Activated CD4-positive, alpha-beta T cell treated with anti-CD3 and anti-CD28 coated beads for 36 hours (primary cell): ENCODE data around the gene ESF1. TPM values are rescaled to one million over a fixed set of nuclear protein-coding genes. Genes with fewer than 3 reads are reported as not detected.

Experiments
- ATAC-seq: fragments of 200-7000 bp; cut with Tn5 transposase; one replicate; pipeline ENCODE4 v1.10.0; 2021; ENCODE audit warnings: mild to moderate bottlenecking, moderate library complexity
- CTCF ChIA-PET: fragments of 350-600 bp; sonication (Branson Sonifier 250); formaldehyde crosslinking; loops from one replicate; lab custom pipeline; 2021; ENCODE audit warnings: antibody characterized with exemption; lab: Charles Lee
- POLR2A ChIA-PET: fragments of 350-600 bp; sonication (Branson Sonifier 250); formaldehyde crosslinking; loops from one replicate; lab custom pipeline; 2021; ENCODE audit warnings: antibody characterized with exemption, inconsistent platforms; lab: Charles Lee
- DNase-seq: peaks from one replicate; pipeline ENCODE4 v3.0.0-alpha.2; 2020
- H3K27ac Mint-ChIP-seq: one replicate; pipeline ENCODE4 v1.8.0; 2021; ENCODE audit warnings: mixed read lengths
- H3K27me3 Mint-ChIP-seq: one replicate; pipeline ENCODE4 v1.8.0; 2021; ENCODE audit warnings: mixed read lengths
- H3K36me3 Mint-ChIP-seq: one replicate; pipeline ENCODE4 v1.8.0; 2021; ENCODE audit warnings: low read depth, mixed read lengths
- H3K4me1 Mint-ChIP-seq: one replicate; pipeline ENCODE4 v1.8.0; 2021; ENCODE audit warnings: mixed read lengths
- H3K4me3 Mint-ChIP-seq: one replicate; pipeline ENCODE4 v1.8.0; 2021; ENCODE audit warnings: mild to moderate bottlenecking, moderate library complexity, mixed read lengths
- H3K9me3 Mint-ChIP-seq: one replicate; pipeline ENCODE4 v1.8.0; 2021; ENCODE audit warnings: low read depth, mixed read lengths
- intact Hi-C, 2 experiments: fragments of 100-400 bp; cut with DNase I in 1 of 2; cut with micrococcal nuclease in 1 of 2; formaldehyde crosslinking; loops; one replicate each; pipeline versions ENCODE4 v1.14.2 to v1.15.1; 2022 to 2024; cut with DNase I, micrococcal nuclease
- total RNA-seq, 2 experiments: library from RNA; stranded (reverse); gene quantifications; one replicate each; pipeline ENCODE4 v1.2.3, GENCODE V29; 2021

ESF1 gene, protein sequence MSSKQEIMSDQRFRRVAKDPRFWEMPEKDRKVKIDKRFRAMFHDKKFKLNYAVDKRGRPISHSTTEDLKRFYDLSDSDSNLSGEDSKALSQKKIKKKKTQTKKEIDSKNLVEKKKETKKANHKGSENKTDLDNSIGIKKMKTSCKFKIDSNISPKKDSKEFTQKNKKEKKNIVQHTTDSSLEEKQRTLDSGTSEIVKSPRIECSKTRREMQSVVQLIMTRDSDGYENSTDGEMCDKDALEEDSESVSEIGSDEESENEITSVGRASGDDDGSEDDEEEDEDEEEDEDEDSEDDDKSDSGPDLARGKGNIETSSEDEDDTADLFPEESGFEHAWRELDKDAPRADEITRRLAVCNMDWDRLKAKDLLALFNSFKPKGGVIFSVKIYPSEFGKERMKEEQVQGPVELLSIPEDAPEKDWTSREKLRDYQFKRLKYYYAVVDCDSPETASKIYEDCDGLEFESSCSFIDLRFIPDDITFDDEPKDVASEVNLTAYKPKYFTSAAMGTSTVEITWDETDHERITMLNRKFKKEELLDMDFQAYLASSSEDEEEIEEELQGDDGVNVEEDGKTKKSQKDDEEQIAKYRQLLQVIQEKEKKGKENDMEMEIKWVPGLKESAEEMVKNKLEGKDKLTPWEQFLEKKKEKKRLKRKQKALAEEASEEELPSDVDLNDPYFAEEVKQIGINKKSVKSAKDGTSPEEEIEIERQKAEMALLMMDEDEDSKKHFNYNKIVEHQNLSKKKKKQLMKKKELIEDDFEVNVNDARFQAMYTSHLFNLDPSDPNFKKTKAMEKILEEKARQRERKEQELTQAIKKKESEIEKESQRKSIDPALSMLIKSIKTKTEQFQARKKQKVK
- total RNA-seq: 10 to 100 TPM; 22.0 to 23.1 TPM

DNA sequence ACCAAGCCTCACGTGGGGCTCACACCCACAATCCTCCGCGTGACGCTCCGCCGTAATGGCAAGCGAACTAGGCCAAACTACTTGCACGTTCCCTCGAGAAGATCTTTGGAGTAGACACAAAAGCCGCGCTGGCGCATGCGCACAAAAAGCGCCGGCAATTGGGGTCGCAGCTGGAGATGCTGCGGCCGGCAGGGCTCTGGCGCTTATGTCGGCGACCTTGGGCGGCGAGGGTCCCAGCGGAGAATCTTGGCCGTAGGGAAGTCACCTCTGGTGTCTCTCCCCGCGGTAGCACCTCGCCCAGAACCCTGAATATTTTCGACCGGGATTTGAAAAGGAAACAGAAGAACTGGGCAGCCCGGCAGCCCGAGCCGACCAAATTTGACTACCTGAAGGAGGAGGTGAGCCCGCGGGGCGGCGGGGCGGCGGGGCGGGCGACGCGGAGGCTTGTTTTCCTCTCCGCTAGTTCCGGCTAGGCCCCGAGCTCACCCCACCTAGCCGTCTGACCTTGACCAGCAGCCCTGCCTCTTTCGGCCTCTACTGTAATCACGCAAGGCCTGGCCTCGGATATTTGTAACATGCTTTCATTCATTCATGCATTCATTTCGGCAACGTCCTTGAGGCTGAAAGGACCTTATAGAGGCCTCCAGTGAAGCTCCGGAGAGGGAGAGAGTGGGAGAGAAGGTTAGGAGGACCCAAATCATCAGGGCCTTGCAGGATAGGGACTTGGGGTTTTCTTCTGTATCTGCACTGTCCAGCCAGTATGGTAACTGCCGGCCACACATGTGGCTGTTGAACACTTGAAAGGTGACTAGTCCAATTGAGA, at the start of gene ESF1, which contains the start of gene NDUFAF5:
ESF1 (minus strand) TSS at position 27 of the 823 bp plus-strand sequence. CDS start 1,779 bp downstream, outside the sequence.
NDUFAF5 (plus strand) TSS at position 136 of the 823 bp plus-strand sequence; CDS start at position 177, 41 bp downstream.
- POLR2A ChIA-PET: no interaction called here
- CTCF ChIA-PET: interaction anchor here (0.5 to 2.8 kb wide), 8 partner anchors 8 to 366 kb away, joined by 3 to 19 read pairs (median 5); no protein-coding TSS in a partner anchor
- no peaks in the 10 kb centered on the region for H3K27me3 Mint-ChIP-seq
- peaks cover 41% of the 10 kb centered on the region for H3K36me3 Mint-ChIP-seq
- peak within 1 kb of the TSS; percentile 89 for H3K27ac Mint-ChIP-seq
- DNase-seq (peak; percentile 95), ATAC-seq (peak; percentile 95)
- no peaks in the 10 kb centered on the region for H3K9me3 Mint-ChIP-seq
- intact Hi-C loops: loop anchor here (1.0 to 10.0 kb wide), 6 partner anchors 32 to 1890 kb away; partner anchors contain the start of genes TASP1 (in 2 of the 2) and ISM1 (in 1 of the 2)
- H3K4me3 Mint-ChIP-seq: peak within 1 kb of the TSS; percentile 82
- H3K4me1 Mint-ChIP-seq: peaks cover 53% of the 10 kb centered on the region

DNA sequence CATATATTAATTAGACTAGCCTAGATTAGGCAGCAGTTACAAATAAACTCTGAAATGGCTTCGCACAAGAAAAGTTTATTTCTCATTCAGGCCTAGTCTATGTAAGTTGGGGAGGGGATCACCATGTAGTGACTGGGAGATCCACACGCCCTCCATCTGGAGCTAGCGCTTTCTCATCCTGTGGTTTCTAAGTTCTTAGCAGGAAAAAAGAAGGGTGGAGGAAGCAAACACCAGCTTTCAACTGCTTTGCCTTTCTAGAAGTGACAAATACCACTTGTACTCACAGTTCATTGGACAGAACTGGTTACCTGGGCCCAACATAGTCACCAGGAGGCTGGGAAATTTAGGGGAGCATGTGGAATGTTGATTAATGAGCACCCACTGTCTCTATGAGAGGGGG, 46.8 kb upstream of the ESF1 start:
- Mint-ChIP-seq H3K9me3 (no peaks in the 10 kb centered on the region), H3K36me3 (no peaks in the 10 kb centered on the region), H3K27ac (no peak overlapping the region), H3K4me1 (no peaks in the 10 kb centered on the region), H3K27me3 (peaks cover 16% of the 10 kb centered on the region), H3K4me3 (no peak overlapping the region)
- ATAC-seq: no peak
- DNase-seq: no peak
- intact Hi-C loops: no loop called here
- POLR2A ChIA-PET: no interaction called here
- CTCF ChIA-PET: interaction anchor here (0.7 kb wide), 1 partner anchor 28 kb away, joined by 3 read pairs; no protein-coding TSS in a partner anchor

DNA sequence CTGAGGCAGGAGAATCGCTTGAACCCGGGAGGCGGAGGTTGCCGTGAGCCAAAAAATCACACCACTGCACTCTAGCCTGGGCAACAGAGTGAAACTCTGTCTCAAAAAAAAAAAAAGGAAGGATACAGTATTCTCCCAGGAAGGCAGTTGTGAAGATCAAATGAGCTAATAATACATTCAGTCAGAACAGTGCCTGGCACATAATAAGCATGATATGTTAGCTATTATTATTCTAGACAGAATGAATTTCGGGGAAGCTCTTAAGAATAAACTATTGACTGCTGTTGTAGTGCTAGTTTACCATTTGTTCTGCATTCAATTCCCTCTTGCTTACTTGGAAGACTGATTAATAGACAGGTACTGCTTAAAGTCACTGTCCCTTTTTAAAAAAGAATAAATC, 40.7 kb upstream of the ESF1 start:
- intact Hi-C loops: loop anchor here in 1 of 2 experiments (10.0 kb wide), 1 partner anchor 119 kb away; no protein-coding TSS in a partner anchor
- Mint-ChIP-seq H3K4me1 (no peaks in the 10 kb centered on the region), H3K4me3 (no peak overlapping the region), H3K27me3 (peaks cover 8% of the 10 kb centered on the region), H3K36me3 (peaks cover 3% of the 10 kb centered on the region), H3K9me3 (no peaks in the 10 kb centered on the region), H3K27ac (no peak overlapping the region)
- ATAC-seq (no peak), DNase-seq (no peak)
- CTCF ChIA-PET: interaction anchor here (1.1 to 1.6 kb wide), 2 partner anchors 16 to 229 kb away, joined by 3 to 7 read pairs; no protein-coding TSS in a partner anchor
- POLR2A ChIA-PET: no interaction called here

DNA sequence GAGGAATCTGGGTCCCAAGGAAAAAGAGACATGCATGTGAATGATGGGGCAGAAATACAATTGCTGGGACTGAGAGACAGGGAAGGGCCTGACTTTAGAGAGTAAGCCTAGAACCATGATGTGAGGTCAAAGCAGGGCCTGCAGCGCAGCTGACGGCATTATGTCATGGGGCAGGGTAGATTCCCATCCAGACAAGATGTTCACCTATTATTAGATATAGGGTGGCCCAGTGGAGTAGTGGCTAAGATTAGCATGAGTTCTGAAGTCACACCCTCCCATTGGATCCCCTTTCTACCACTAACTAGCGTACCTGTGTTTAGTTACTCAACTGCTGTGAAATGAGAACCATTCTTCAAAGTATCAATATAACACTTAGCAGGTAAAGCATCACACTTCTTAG, 39.7 kb upstream of the ESF1 start:
- DNase-seq (no peak), ATAC-seq (no peak)
- POLR2A ChIA-PET: no interaction called here
- intact Hi-C loops: loop anchor here in 1 of 2 experiments (10.0 kb wide), 1 partner anchor 120 kb away; no protein-coding TSS in a partner anchor
- H3K27ac Mint-ChIP-seq: no peak overlapping the region
- H3K27me3 Mint-ChIP-seq: peaks cover 5% of the 10 kb centered on the region
- no peaks in the 10 kb centered on the region for H3K9me3 Mint-ChIP-seq
- CTCF ChIA-PET: interaction anchor here (1.0 to 1.6 kb wide), 3 partner anchors 17 to 230 kb away, joined by 3 to 7 read pairs (median 3); no protein-coding TSS in a partner anchor
- H3K4me1 Mint-ChIP-seq: no peaks in the 10 kb centered on the region
- H3K36me3 Mint-ChIP-seq: peaks cover 3% of the 10 kb centered on the region
- H3K4me3 Mint-ChIP-seq: no peak overlapping the region

DNA sequence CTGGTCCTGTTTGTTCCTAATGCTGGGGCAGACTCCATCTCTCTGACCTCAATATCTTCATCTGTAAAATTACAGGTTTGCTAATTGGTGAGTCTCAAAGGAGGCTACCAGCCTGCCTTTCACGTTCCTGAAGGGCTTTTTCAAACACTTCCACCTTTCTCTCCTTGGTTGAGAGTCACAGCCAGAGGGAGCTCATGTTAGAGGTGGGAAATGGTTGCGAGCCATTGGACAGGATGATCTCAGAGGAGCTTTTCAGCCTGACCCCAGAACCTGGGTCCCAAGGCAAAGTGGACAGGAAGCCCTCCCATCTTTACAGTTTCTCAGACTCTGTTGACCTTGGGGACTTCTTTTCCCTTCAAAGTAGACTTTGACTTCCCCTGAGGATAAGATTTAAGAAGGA, 37.7 kb upstream of the ESF1 start:
- peaks cover 10% of the 10 kb centered on the region for H3K36me3 Mint-ChIP-seq
- POLR2A ChIA-PET: no interaction called here
- no peak overlapping the region for H3K4me3 Mint-ChIP-seq
- H3K27ac Mint-ChIP-seq: no peak overlapping the region
- no peak for DNase-seq
- intact Hi-C loops: loop anchor here in 1 of 2 experiments (10.0 kb wide), 1 partner anchor 122 kb away; no protein-coding TSS in a partner anchor
- H3K9me3 Mint-ChIP-seq: no peaks in the 10 kb centered on the region
- peaks cover 3% of the 10 kb centered on the region for H3K27me3 Mint-ChIP-seq
- H3K4me1 Mint-ChIP-seq: peaks cover 11% of the 10 kb centered on the region
- CTCF ChIA-PET: no interaction called here
- no peak for ATAC-seq

DNA sequence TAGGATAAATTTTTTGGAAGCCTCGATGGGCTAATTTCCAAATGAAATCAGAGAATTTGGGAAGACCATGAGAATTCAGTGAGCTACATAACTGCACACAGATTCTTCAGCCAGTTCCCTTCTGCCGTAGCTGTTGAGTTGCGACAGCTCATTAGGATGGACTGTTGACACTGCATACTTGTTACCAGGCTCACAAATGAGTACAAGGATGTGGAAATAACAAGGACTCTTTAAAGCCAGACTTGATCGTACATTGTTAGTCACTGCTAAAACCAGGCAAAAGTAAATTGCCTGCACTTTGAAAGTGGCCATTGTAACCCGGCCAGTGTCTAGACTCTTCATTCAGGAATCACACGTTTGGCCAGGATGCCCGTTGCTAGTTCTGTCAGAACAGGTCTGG, 37.2 kb upstream of the ESF1 start:
- no peaks in the 10 kb centered on the region for H3K27me3 Mint-ChIP-seq
- peaks cover 16% of the 10 kb centered on the region for H3K4me1 Mint-ChIP-seq
- no peak for DNase-seq
- H3K27ac Mint-ChIP-seq: no peak overlapping the region
- H3K9me3 Mint-ChIP-seq: no peaks in the 10 kb centered on the region
- ChIA-PET POLR2A (no interaction called here), CTCF (no interaction called here)
- H3K4me3 Mint-ChIP-seq: no peak overlapping the region
- no peak for ATAC-seq
- H3K36me3 Mint-ChIP-seq: peaks cover 14% of the 10 kb centered on the region
- intact Hi-C loops: loop anchor here in 1 of 2 experiments (10.0 kb wide), 1 partner anchor 123 kb away; no protein-coding TSS in a partner anchor

DNA sequence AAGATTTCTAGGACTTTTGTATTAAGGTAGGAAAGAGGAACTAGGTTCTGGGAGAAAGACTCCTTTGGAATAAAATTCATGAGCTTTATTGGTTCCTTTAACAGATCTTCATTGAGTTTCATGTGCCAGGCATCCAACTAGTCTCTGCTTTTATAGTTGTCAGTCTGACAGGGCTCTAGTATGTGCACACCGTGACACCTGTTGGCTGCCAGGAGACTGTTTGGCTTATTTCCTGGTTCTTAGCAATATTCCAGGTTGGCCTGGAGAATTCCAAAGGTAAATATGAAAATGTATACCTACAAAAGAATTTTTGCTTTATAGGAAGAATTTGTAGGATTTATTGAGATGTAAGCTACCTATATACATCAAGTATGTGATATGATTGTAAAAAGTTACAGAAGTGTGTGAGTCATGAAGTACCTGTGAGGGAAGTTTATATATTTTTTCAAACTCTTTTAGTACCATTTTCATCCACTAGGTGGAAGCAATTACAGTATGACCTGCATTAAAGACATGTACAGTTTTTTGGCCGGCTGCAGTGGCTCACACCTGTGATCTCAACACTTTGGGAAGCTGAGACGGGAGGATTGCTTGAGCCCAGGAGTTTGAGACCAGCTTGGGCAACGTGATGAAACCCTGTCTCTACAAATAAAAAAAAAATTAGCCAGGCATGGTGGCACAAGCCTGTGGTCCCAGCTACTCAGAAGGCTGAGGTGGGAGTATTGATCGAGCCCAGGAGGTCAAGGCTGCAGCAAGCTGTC, 35.3 kb upstream of the ESF1 start:
- Mint-ChIP-seq H3K4me1 (peaks cover 26% of the 10 kb centered on the region), H3K9me3 (no peaks in the 10 kb centered on the region), H3K27me3 (no peaks in the 10 kb centered on the region), H3K27ac (no peak overlapping the region), H3K4me3 (no peak overlapping the region), H3K36me3 (peaks cover 24% of the 10 kb centered on the region)
- ATAC-seq: peak; percentile 67
- CTCF ChIA-PET: interaction anchor here (0.7 to 3.4 kb wide), 13 partner anchors 10 to 704 kb away, joined by 3 to 19 read pairs (median 4); partner anchors contain the start of genes ESF1 and NDUFAF5
- peak; percentile 28 for DNase-seq
- POLR2A ChIA-PET: no interaction called here
- intact Hi-C loops: loop anchor here (1.0 to 10.0 kb wide), 2 partner anchors 125 to 235 kb away; no protein-coding TSS in a partner anchor

DNA sequence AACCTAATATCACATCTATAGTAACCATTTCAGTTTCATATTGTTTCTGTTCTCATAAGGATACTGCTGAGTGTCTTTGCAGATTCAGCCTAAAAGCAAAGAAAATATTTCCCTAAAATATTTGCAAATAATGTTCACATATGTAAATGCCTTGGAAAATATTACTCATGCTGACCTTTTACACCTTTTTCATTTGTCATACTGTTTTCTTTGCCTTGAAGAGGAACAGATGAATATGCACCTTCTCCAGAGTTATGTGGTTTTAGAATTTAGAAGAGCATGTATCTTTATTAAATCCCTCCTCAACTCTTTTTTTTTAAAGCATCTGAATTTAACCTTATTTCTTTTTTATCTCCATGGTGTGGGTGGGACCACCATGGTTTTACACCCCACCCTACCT, 32.6 kb upstream of the ESF1 start:
- intact Hi-C loops: loop anchor here (2.0 kb wide), 1 partner anchor 33 kb away; the partner anchor contains the start of genes ESF1 (in 2 of the 2) and NDUFAF5 (in 2 of the 2)
- H3K9me3 Mint-ChIP-seq: no peaks in the 10 kb centered on the region
- peaks cover 35% of the 10 kb centered on the region for H3K36me3 Mint-ChIP-seq

DNA sequence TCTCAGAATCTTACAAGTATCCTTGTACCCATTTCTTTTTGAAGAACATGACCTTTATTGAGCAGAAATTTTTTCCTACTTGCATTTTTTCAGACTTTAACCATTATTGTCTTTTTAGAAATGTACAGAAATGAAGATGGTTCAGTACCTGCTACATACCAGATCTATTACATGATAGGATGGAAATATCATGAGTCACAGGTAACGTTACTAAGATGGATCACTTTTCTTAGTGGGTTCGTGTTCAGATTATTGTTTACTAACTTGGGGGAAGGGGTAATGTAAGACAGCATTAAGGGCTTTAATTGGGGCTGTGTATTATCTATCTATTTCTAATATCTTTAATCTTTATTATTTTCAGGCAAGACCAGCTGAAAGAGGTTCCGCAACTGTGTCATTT, 32.0 kb upstream of the ESF1 start:
- ChIA-PET POLR2A (no interaction called here), CTCF (interaction anchor here (0.5 to 2.7 kb wide), 3 partner anchors 11 to 64 kb away, joined by 3 to 8 read pairs (median 3); no protein-coding TSS in a partner anchor)
- H3K4me1 Mint-ChIP-seq: peaks cover 26% of the 10 kb centered on the region
- DNase-seq (no peak), ATAC-seq (peak; percentile 62)
- peak overlapping the region; percentile 76 for H3K27ac Mint-ChIP-seq
- no peaks in the 10 kb centered on the region for H3K9me3 Mint-ChIP-seq
- H3K27me3 Mint-ChIP-seq: no peaks in the 10 kb centered on the region
- intact Hi-C loops: loop anchor here (2.0 kb wide), 1 partner anchor 32 kb away; the partner anchor contains the start of genes ESF1 (in 2 of the 2) and NDUFAF5 (in 2 of the 2)
- H3K4me3 Mint-ChIP-seq: no peak overlapping the region
- peaks cover 35% of the 10 kb centered on the region for H3K36me3 Mint-ChIP-seq

More for the DNA sequence above, 32.6 kb upstream of the ESF1 start:
- no peak overlapping the region for H3K4me3 Mint-ChIP-seq
- DNase-seq: no peak
- peak; percentile 40 for ATAC-seq
- H3K4me1 Mint-ChIP-seq: peaks cover 26% of the 10 kb centered on the region
- no peaks in the 10 kb centered on the region for H3K27me3 Mint-ChIP-seq
- H3K27ac Mint-ChIP-seq: peak overlapping the region; percentile 89
- POLR2A ChIA-PET: no interaction called here
- CTCF ChIA-PET: interaction anchor here (1.2 to 2.7 kb wide), 5 partner anchors 9 to 25 kb away, joined by 3 to 8 read pairs (median 3); no protein-coding TSS in a partner anchor
